ENCODE data around the gene TDRD1. TPM values are rescaled to one million over a fixed set of nuclear protein-coding genes. Genes with fewer than 3 reads are reported as not detected.

Gene TDRD1
- total RNA-seq, 1 donor from 2014 or later = 0.33 TPM

- ATAC-seq (ENCODE audit: low read depth) = no peak
- Mint-ChIP-seq H3K27ac (no peak overlapping the region), H3K27me3 (peaks cover 7% of the 10 kb centered on the region), H3K4me3 (no peak overlapping the region), H3K9me3 (no peaks in the 10 kb centered on the region), H3K36me3 (ENCODE audit: low read depth) (no peaks in the 10 kb centered on the region), H3K4me1 (no peaks in the 10 kb centered on the region)
- intact Hi-C loops (cut with micrococcal nuclease) = no loop called here
- TF ChIP-seq CTCF (IDR thresholded peaks at IDR 0.05) = no peak
- CTCF ChIA-PET = no interaction called here
- POLR2A ChIA-PET = no interaction called here
- no peak for DNase-seq
Observed at GRCh38 chr10:114207349-114207748, 28.2 kb downstream of the TDRD1 start.

- Mint-ChIP-seq H3K9me3 (no peaks in the 10 kb centered on the region), H3K4me3 (no peak overlapping the region), H3K27ac (no peak overlapping the region), H3K27me3 (peaks cover 7% of the 10 kb centered on the region), H3K4me1 (no peaks in the 10 kb centered on the region), H3K36me3 (ENCODE audit: low read depth) (no peaks in the 10 kb centered on the region)
- no peak for DNase-seq
- ChIA-PET CTCF (no interaction called here), POLR2A (no interaction called here)
- intact Hi-C loops (cut with micrococcal nuclease) = no loop called here
- no peak for TF ChIP-seq CTCF (IDR thresholded peaks at IDR 0.05)
- no peak for ATAC-seq (ENCODE audit: low read depth)
Observed at GRCh38 chr10:114208351-114208750, 29.2 kb downstream of the TDRD1 start.

- no peaks in the 10 kb centered on the region for H3K9me3 Mint-ChIP-seq
- no peak for TF ChIP-seq CTCF (IDR thresholded peaks at IDR 0.05)
- CTCF ChIA-PET = no interaction called here
- H3K27me3 Mint-ChIP-seq = peaks cover 5% of the 10 kb centered on the region
- H3K27ac Mint-ChIP-seq = no peak overlapping the region
- intact Hi-C loops (cut with micrococcal nuclease) = no loop called here
- no peaks in the 10 kb centered on the region for H3K36me3 Mint-ChIP-seq (ENCODE audit: low read depth)
- ATAC-seq (ENCODE audit: low read depth) (no peak), DNase-seq (no peak)
- H3K4me3 Mint-ChIP-seq = no peak overlapping the region
- POLR2A ChIA-PET = no interaction called here
- H3K4me1 Mint-ChIP-seq = no peaks in the 10 kb centered on the region
Observed at GRCh38 chr10:114212153-114212552, 33.0 kb downstream of the TDRD1 start.

GRCh38 chr10:114215033-114215432 is 35.9 kb downstream of the TDRD1 start:
- Mint-ChIP-seq H3K27ac (no peak overlapping the region), H3K9me3 (no peaks in the 10 kb centered on the region), H3K27me3 (peaks cover 6% of the 10 kb centered on the region), H3K4me1 (no peaks in the 10 kb centered on the region), H3K4me3 (no peak overlapping the region), H3K36me3 (ENCODE audit: low read depth) (no peaks in the 10 kb centered on the region)
- TF ChIP-seq CTCF (IDR thresholded peaks at IDR 0.05) = no peak
- POLR2A ChIA-PET = no interaction called here
- ATAC-seq (ENCODE audit: low read depth) (no peak), DNase-seq (no peak)
- CTCF ChIA-PET = no interaction called here
- intact Hi-C loops (cut with micrococcal nuclease) = no loop called here

- no peak for TF ChIP-seq CTCF (IDR thresholded peaks at IDR 0.05)
- Mint-ChIP-seq H3K4me3 (no peak overlapping the region), H3K27me3 (peaks cover 12% of the 10 kb centered on the region), H3K27ac (no peak overlapping the region), H3K36me3 (ENCODE audit: low read depth) (no peaks in the 10 kb centered on the region), H3K9me3 (no peaks in the 10 kb centered on the region), H3K4me1 (no peaks in the 10 kb centered on the region)
- DNase-seq (no peak), ATAC-seq (ENCODE audit: low read depth) (no peak)
- ChIA-PET POLR2A (no interaction called here), CTCF (no interaction called here)
- intact Hi-C loops (cut with micrococcal nuclease) = no loop called here
Observed at GRCh38 chr10:114220281-114220680, 41.1 kb downstream of the TDRD1 start.

Data from activated B cell treated with CpG ODN at 0.5 μM for 24 hours (primary cell).